ENCODE data around the gene CPT1B. TPM values are rescaled to one million over a fixed set of nuclear protein-coding genes. Genes with fewer than 3 reads are reported as not detected.

Gene CPT1B
- total and polyA plus RNA-seq, 2 experiments from 2014 or later: 5.6 to 14.4 TPM

- no peaks in the 10 kb centered on the region for H3K36me3 Mint-ChIP-seq (ENCODE audit: low read depth)
These were observed 46.9 kb upstream of the CPT1B start for GRCh38 chr22:50625131-50625567.

More at GRCh38 chr22:50625131-50625567, 46.9 kb upstream of the CPT1B start:
- TF ChIP-seq CREB1 (CRISPR knock-in tag; IDR thresholded peaks at IDR 0.05; ENCODE audit: low read depth) (no peak), EZH2 (IDR thresholded peaks at IDR 0.05; ENCODE audit: low read depth, unreplicated experiment) (no peak), NANOG (IDR thresholded peaks at IDR 0.05; ENCODE audit: borderline replicate concordance) (no peak), STAT1 (IDR thresholded peaks at IDR 0.05; ENCODE audit: unreplicated experiment) (no peak), CTCF (conservative IDR thresholded peaks at IDR 0.05; ENCODE audit: low read depth in 2 of 2) (no peak), ZNF462 (CRISPR knock-in tag; IDR thresholded peaks at IDR 0.05) (no peak), POLR2AphosphoS5 (IDR thresholded peaks at IDR 0.05; ENCODE audit: low read depth) (no peak), ETS1 (IDR thresholded peaks at IDR 0.05) (no peak), ZNF331 (CRISPR knock-in tag; IDR thresholded peaks at IDR 0.05; ENCODE audit: low read depth) (no peak), ZNF114 (CRISPR knock-in tag; IDR thresholded peaks at IDR 0.05) (no peak), REST (IDR thresholded peaks at IDR 0.05; ENCODE audit: unreplicated experiment) (no peak), JUNB (IDR thresholded peaks at IDR 0.05; ENCODE audit: unreplicated experiment) (no peak), EZH2phosphoT487 (IDR thresholded peaks at IDR 0.05; ENCODE audit: unreplicated experiment) (no peak)
- H3K36me3 ChIP-seq (ENCODE audit: insufficient read depth): no peaks in the 10 kb centered on the region
- ATAC-seq: no peak
- Mint-ChIP-seq H3K27me3 (ENCODE audit: insufficient read depth, low read depth, poor library complexity) (peaks cover 19% of the 10 kb centered on the region), H3K27ac (no peak overlapping the region), H3K9me3 (no peaks in the 10 kb centered on the region), H3K4me1 (peaks cover 24% of the 10 kb centered on the region), H3K4me3 (no peak overlapping the region)
- peaks cover 19% of the 10 kb centered on the region for H3K27me3 ChIP-seq (ENCODE audit: insufficient read depth)
- H3K4me3 ChIP-seq: no peak overlapping the region
- no peak for DNase-seq (ENCODE audit: low spot score)
- no peak overlapping the region for H3K4me2 ChIP-seq
- peaks cover 11% of the 10 kb centered on the region; the same call in 1 of the 2 replicates for H3F3A ChIP-seq (replicated peaks; ENCODE audit: low read depth)
- no peak overlapping the region for H3K27ac ChIP-seq (ENCODE audit: low read depth)
- H4K20me1 ChIP-seq (replicated peaks; ENCODE audit: insufficient read depth): no peaks in the 10 kb centered on the region; the same call in 1 of the 2 replicates
- H3K4me1 ChIP-seq (ENCODE audit: insufficient read depth): peaks cover 9% of the 10 kb centered on the region
- H3K9me2 ChIP-seq (ENCODE audit: insufficient read depth): no peaks in the 10 kb centered on the region
- H3K79me2 ChIP-seq (replicated peaks; ENCODE audit: insufficient read depth): no peaks in the 10 kb centered on the region
- no peak overlapping the region for H2AFZ ChIP-seq

Measured in GM23338 (cell line).